Nephron (organoid): ENCODE measurements around the gene ECD.

Experiments used
- H3K27ac Mint-ChIP-seq, 3 experiments: 2 replicates each; pipeline ENCODE4 v1.8.0; 2020; ENCODE audit warnings: mixed read lengths in 3 of 3, mild to moderate bottlenecking in 2 of 3, moderate library complexity in 1 of 3
- H3K27me3 Mint-ChIP-seq: 2 replicates; pipeline ENCODE4 v1.8.0; 2021; ENCODE audit warnings: low read depth, mild to moderate bottlenecking, moderate library complexity, mixed read lengths
- H3K36me3 Mint-ChIP-seq: 2 replicates; pipeline ENCODE4 v1.8.0; 2020; ENCODE audit warnings: low read depth, mixed read lengths
- H3K4me1 Mint-ChIP-seq: 2 replicates; pipeline ENCODE4 v1.8.0; 2020; ENCODE audit warnings: mixed read lengths
- H3K4me3 Mint-ChIP-seq, 3 experiments: 2 replicates each; pipeline ENCODE4 v1.8.0; 2020; ENCODE audit warnings: mild to moderate bottlenecking in 3 of 3, mixed read lengths in 3 of 3, moderate library complexity in 2 of 3
- H3K9me3 Mint-ChIP-seq: 2 replicates; pipeline ENCODE4 v1.8.0; 2020; ENCODE audit warnings: mixed read lengths
- TF ChIP-seq, protein P1 (sequence below), 3 experiments: fragments of 200-600 bp; sonication (generic); IDR thresholded peaks; one replicate each; pipeline ENCODE4 v1.5.0; 2021; ENCODE audit warnings: antibody characterized with exemption in 3 of 3; ENCODE audit not compliant: unreplicated experiment in 3 of 3

The ECD gene

DNA sequence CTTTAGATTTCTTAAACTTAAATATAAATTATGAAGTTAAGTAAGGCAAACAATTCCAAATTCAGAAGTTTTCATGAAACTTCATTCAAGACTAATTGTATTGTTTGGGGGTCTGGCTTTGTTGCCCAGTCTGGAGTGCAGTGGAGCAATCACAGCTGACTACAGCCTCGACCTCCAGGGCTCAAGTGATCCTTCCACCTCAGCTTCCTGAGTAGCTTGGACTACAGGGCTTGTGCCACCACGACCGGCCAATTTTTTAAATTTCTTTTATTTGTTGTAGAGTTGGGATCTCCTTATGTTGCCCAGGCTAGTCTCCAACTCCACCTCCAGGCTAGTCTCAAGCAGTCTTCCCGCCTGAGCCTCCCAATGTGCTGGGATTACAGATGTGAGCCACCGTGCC lies 83.6 kb downstream of the ECD start:
- H3K36me3 Mint-ChIP-seq, result peaks cover 9% of the 10 kb centered on the region
- no peak overlapping the region for H3K4me3 Mint-ChIP-seq

More for the DNA sequence above, 83.6 kb downstream of the ECD start:
- H3K27me3 Mint-ChIP-seq, result no peaks in the 10 kb centered on the region
- H3K9me3 Mint-ChIP-seq, result no peaks in the 10 kb centered on the region
- no peak overlapping the region for H3K27ac Mint-ChIP-seq
- peaks cover 22% of the 10 kb centered on the region for H3K4me1 Mint-ChIP-seq
- TF ChIP-seq, protein P1, sequence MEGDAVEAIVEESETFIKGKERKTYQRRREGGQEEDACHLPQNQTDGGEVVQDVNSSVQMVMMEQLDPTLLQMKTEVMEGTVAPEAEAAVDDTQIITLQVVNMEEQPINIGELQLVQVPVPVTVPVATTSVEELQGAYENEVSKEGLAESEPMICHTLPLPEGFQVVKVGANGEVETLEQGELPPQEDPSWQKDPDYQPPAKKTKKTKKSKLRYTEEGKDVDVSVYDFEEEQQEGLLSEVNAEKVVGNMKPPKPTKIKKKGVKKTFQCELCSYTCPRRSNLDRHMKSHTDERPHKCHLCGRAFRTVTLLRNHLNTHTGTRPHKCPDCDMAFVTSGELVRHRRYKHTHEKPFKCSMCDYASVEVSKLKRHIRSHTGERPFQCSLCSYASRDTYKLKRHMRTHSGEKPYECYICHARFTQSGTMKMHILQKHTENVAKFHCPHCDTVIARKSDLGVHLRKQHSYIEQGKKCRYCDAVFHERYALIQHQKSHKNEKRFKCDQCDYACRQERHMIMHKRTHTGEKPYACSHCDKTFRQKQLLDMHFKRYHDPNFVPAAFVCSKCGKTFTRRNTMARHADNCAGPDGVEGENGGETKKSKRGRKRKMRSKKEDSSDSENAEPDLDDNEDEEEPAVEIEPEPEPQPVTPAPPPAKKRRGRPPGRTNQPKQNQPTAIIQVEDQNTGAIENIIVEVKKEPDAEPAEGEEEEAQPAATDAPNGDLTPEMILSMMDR (IDR thresholded peaks at IDR 0.05; ENCODE audit: unreplicated experiment in 3 of 3), result no peak
